HG03354 (cell line): ENCODE measurements around the gene TLN1.

Experiments
- ATAC-seq: cut with Tn5 transposase; IDR thresholded peaks from one replicate; pipeline ENCODE4 v1.9.1; 2021; ENCODE audit warnings: mild to moderate bottlenecking; ENCODE audit not compliant: unreplicated experiment, poor library complexity, severe bottlenecking

Gene TLN1

GRCh38 chr9:35712762-35713400, 19.1 kb downstream of the TLN1 start:
- no peak for ATAC-seq

- no peak for ATAC-seq
Observed at GRCh38 chr9:35711501-35712428, 20.2 kb downstream of the TLN1 start.

- ATAC-seq, result no peak
Observed at GRCh38 chr9:35710818-35711500, 21.0 kb downstream of the TLN1 start.

- ATAC-seq, result no peak
Observed at GRCh38 chr9:35708146-35708545, 23.8 kb downstream of the TLN1 start.

GRCh38 chr9:35706951-35707350, 25.0 kb downstream of the TLN1 start:
- ATAC-seq, result no peak

- no peak for ATAC-seq
Observed at GRCh38 chr9:35705836-35706430, 26.1 kb downstream of the TLN1 start.

GRCh38 chr9:35705372-35705771, 26.6 kb downstream of the TLN1 start:
- no peak for ATAC-seq

GRCh38 chr9:35703906-35704672, 27.9 kb downstream of the TLN1 start:
- ATAC-seq, result no peak

- ATAC-seq, result no peak
Observed at GRCh38 chr9:35702696-35703095, 29.3 kb downstream of the TLN1 start.

- ATAC-seq, result no peak
Observed at GRCh38 chr9:35700942-35701341, 31.1 kb downstream of the TLN1 start.

GRCh38 chr9:35700031-35700430, 32.0 kb downstream of the TLN1 start:
- no peak for ATAC-seq

- ATAC-seq, result no peak
Observed at GRCh38 chr9:35698231-35698630, 33.8 kb downstream of the TLN1 start.

GRCh38 chr9:35697486-35697885, 34.5 kb downstream of the TLN1 start:
- no peak for ATAC-seq

GRCh38 chr9:35696520-35697215, 35.3 kb downstream of the TLN1 start:
- ATAC-seq, result peak; percentile 79

GRCh38 chr9:35695943-35696401, 36.0 kb downstream of the TLN1 start:
- ATAC-seq, result no peak

- ATAC-seq, result no peak
Observed at GRCh38 chr9:35691757-35692301, 40.2 kb downstream of the TLN1 start.

- no peak for ATAC-seq
Observed at GRCh38 chr9:35691334-35691650, 40.7 kb downstream of the TLN1 start.

- ATAC-seq, result no peak
Observed at GRCh38 chr9:35690614-35691333, 41.2 kb downstream of the TLN1 start.
